GM12878 (cell line): ENCODE data around the gene LRRC8A. TPM values are rescaled to one million over a fixed set of nuclear protein-coding genes. Genes with fewer than 3 reads are reported as not detected.

Experiments
- ATAC-seq: fragments of 200-7000 bp; cut with Tn5 transposase; 3 replicates; pipeline ENCODE4 v1.9.1; 2020; ENCODE audit warnings: mild to moderate bottlenecking, moderate library complexity
- BruUV-seq: library from RNA; stranded (reverse); fragments of 400-500 nt; replicated peaks from 2 replicates; lab custom pipeline; 2021; lab: Mats Ljungman, UMichigan
- CTCF ChIA-PET: fragments of 300-600 bp; sonication (Branson Sonifier 250); formaldehyde crosslinking; extraction: SDS; loops from one replicate; lab custom pipeline; 2021; ENCODE audit warnings: inconsistent platforms; lab: Yijun Ruan, JAX
- POLR2A ChIA-PET: fragments of 350-600 bp; formaldehyde crosslinking; extraction: SDS; loops from one replicate; lab custom pipeline; 2021; ENCODE audit warnings: inconsistent platforms; lab: Charles Lee
- RAD21 ChIA-PET: fragments of 300-600 bp; sonication (Branson Sonifier 250); formaldehyde crosslinking; loops from one replicate; lab custom pipeline; 2023; ENCODE audit warnings: antibody characterized with exemption; ENCODE audit not compliant: unreplicated experiment; lab: Charles Lee
- SMC1A ChIA-PET: fragments of 300-600 bp; sonication (Branson Sonifier 250); formaldehyde crosslinking; loops from one replicate; lab custom pipeline; 2023; ENCODE audit not compliant: unreplicated experiment, uncharacterized antibody; lab: Charles Lee
- DNase-seq: peaks from one replicate; pipeline ENCODE4 v3.0.0-alpha.2; 2011; ENCODE audit warnings: low read depth, low spot score
- FAIRE-seq: peaks from 3 replicates; lab custom pipeline; 2011; peaks lifted over from hg19 to GRCh38; lab: Jason Lieb, UNC
- H2AFZ ChIP-seq: 2 replicates; pipeline ENCODE4 v1.6.0; 2011; ENCODE audit warnings: low read depth, low read length, control low read depth; ENCODE audit not compliant: control insufficient read depth
- H3K27ac ChIP-seq: 2 replicates; pipeline ENCODE4 v1.5.1; 2011; ENCODE audit warnings: control low read depth; ENCODE audit not compliant: control insufficient read depth, insufficient read depth
- H3K27me3 ChIP-seq, 2 experiments: replicated peaks in 1 of 2; 2 replicates each; pipeline versions ENCODE4 v1.6.0 to v1.6.1; 2011; ENCODE audit warnings: low read length in 1 of 2; ENCODE audit not compliant: control insufficient read depth in 2 of 2, insufficient read depth in 2 of 2
- H3K36me3 ChIP-seq, 2 experiments: 2 replicates each; pipeline ENCODE4 v1.5.1; 2011; ENCODE audit warnings: low read length in 1 of 2; ENCODE audit not compliant: control insufficient read depth in 2 of 2, insufficient read depth in 2 of 2
- H3K4me1 ChIP-seq: 2 replicates; pipeline ENCODE4 v1.6.1; 2011; ENCODE audit warnings: mild to moderate bottlenecking, low read length, moderate library complexity, mixed read lengths; ENCODE audit not compliant: control insufficient read depth, insufficient read depth
- H3K4me2 ChIP-seq: 2 replicates; pipeline ENCODE4 v1.6.0; 2011; ENCODE audit warnings: control low read depth; ENCODE audit not compliant: control insufficient read depth, insufficient read depth
- H3K4me3 ChIP-seq: fragments of 200-600 bp; sonication (generic); 2 replicates; pipeline ENCODE4 v1.5.1; 2016
- H3K79me2 ChIP-seq: 2 replicates; pipeline ENCODE4 v1.6.0; 2011; ENCODE audit warnings: low read length; ENCODE audit not compliant: control insufficient read depth, insufficient read depth
- H3K9ac ChIP-seq: 2 replicates; pipeline ENCODE4 v1.8.0; 2011; ENCODE audit warnings: low read length, control low read depth, mixed read lengths; ENCODE audit not compliant: control insufficient read depth, insufficient read depth
- H3K9me3 ChIP-seq: replicated peaks from 3 replicates; pipeline ENCODE4 v1.5.1; 2011; ENCODE audit warnings: mild to moderate bottlenecking, low read length; ENCODE audit not compliant: control insufficient read depth, insufficient read depth
- H4K20me1 ChIP-seq: 2 replicates; pipeline ENCODE4 v1.6.0; 2011; ENCODE audit not compliant: control insufficient read depth, insufficient read depth
- HDGF ChIP-seq: fragments of 450-650 bp; IDR thresholded peaks from 2 replicates; pipeline ENCODE4 v1.6.1; 2016; ENCODE audit warnings: antibody characterized with exemption
- JUND ChIP-seq: IDR thresholded peaks from 2 replicates; pipeline ENCODE4 v1.6.1; 2012; ENCODE audit warnings: low read depth, mild to moderate bottlenecking, low read length, improper control_type of control experiment, moderate library complexity
- NRF1 ChIP-seq: conservative IDR thresholded peaks from 2 replicates; pipeline ENCODE4 v1.6.1; 2011; ENCODE audit warnings: mild to moderate bottlenecking, low read depth, low read length, improper control_type of control experiment
- RAD51 ChIP-seq: fragments of 450-650 bp; IDR thresholded peaks from 2 replicates; pipeline ENCODE4 v1.6.1; 2016; ENCODE audit warnings: moderate library complexity, mild to moderate bottlenecking, inconsistent platforms
- RCOR1 ChIP-seq: conservative IDR thresholded peaks from 2 replicates; pipeline ENCODE4 v1.6.1; 2012; ENCODE audit warnings: low read depth, low read length, improper control_type of control experiment
- SREBF1 ChIP-seq: IDR thresholded peaks from 2 replicates; pipeline ENCODE4 v1.6.1; 2012; ENCODE audit warnings: mild to moderate bottlenecking, low read length
- TAF1 ChIP-seq: IDR thresholded peaks from 2 replicates; pipeline ENCODE4 v1.6.1; 2011; ENCODE audit warnings: mild to moderate bottlenecking, low read depth, low read length, borderline replicate concordance
- TARDBP ChIP-seq: IDR thresholded peaks from 2 replicates; pipeline ENCODE4 v1.6.1; 2016; ENCODE audit warnings: borderline replicate concordance
- TBL1XR1 ChIP-seq: IDR thresholded peaks from 2 replicates; pipeline ENCODE4 v1.6.1; 2012; ENCODE audit warnings: low read depth, low read length, improper control_type of control experiment
- TCF3 ChIP-seq: IDR thresholded peaks from 2 replicates; pipeline ENCODE4 v1.6.1; 2012; ENCODE audit warnings: low read depth, mild to moderate bottlenecking, low read length, borderline replicate concordance; ENCODE audit not compliant: insufficient read depth
- WGBS: methylation state at CpG from one replicate; pipeline ENCODE4 v1.1.6; 2016; ENCODE audit warnings: low lambda C conversion rate; ENCODE audit not compliant: insufficient replicate concordance, insufficient coverage; ENCODE audit errors: missing lambda C conversion rate; 5-methylcytosine and 5-hydroxymethylcytosine counted together
- in situ Hi-C: fragments of 300-500 bp; cut with MboI; formaldehyde crosslinking; loops from 9 replicates; pipeline ENCODE4 v1.14.3; 2018; ENCODE audit warnings: mixed read lengths
- intact Hi-C: fragments of 100-400 bp; cut with micrococcal nuclease; formaldehyde crosslinking; loops from one replicate; pipeline ENCODE4 v1.14.2; 2022; ENCODE audit not compliant: unreplicated experiment
- polyA plus RNA-seq, 11 experiments: library from polyadenylated mRNA; depleted of rRNA in 4 of 11; unstranded in 6 of 11; stranded (reverse) in 5 of 11; fragments of >200 nt; fragmentation: Nextera tagmentation in 4 of 11; fragmentation: Illumina TruSeq in 1 of 11; extraction: Ambion mirVana in 4 of 11; extraction: Trizol in 1 of 11; gene quantifications; 1 replicate in 1 of 11; 2 replicates in 10 of 11; pipeline versions ENCODE4 v1.2.1 to v1.2.3, GENCODE V29; 2011 to 2016; ENCODE audit warnings: inconsistent platforms in 2 of 11, missing spikeins in 2 of 11, low read depth in 1 of 11
- total RNA-seq, 4 experiments: library from RNA; depleted of rRNA in 3 of 4; stranded (reverse); fragments of >200 nt in 3 of 4; fragmentation: Illumina TruSeq in 1 of 4; extraction: Trizol in 1 of 4; gene quantifications; 2 replicates each; pipeline versions ENCODE4 v1.2.1 to v1.2.3, GENCODE V29; 2013 to 2021
- TF ChIP-seq, protein P1 (sequence below): fragments of 450-650 bp; IDR thresholded peaks from 2 replicates; pipeline ENCODE4 v1.6.1; 2016; ENCODE audit warnings: mild to moderate bottlenecking
- TF ChIP-seq, protein P2 (sequence below): fragments of 450-650 bp; conservative IDR thresholded peaks from 2 replicates; pipeline ENCODE4 v1.6.1; 2017; ENCODE audit warnings: mild to moderate bottlenecking, moderate library complexity

The LRRC8A gene
- total and polyA plus RNA-seq, 10 of the 15 experiments (the other 5 are each of a cell fraction or from before 2014, with no cell fraction given), result 1.6 to 15.9 (median 9.7) TPM

DNA sequence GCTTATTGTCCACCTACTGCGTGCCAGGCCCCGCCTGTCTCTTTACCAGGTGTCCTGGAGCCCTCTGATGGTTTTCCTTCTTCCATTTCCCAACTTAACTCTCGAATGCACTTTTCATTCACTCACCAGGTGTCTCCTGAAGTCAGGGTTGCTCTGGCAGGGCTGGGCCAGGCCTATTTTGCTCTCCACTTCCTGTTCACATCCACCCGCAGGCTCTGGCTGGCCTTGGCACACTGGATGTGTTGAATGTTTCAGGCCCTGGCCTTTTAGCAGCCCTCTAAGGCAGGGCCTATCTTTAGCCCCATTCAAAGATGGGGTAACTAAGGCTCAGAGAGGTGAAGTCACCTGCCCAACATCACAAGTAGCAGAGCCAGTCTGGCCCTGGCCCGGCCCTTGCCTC lies 16.4 kb downstream of the LRRC8A start:
- RAD21 ChIA-PET, result no interaction called here
- FAIRE-seq, result no peak
- Histone ChIP-seq H3K4me2 (no peak overlapping the region), H2AFZ (no peak overlapping the region), H3K4me1 (peaks cover 31% of the 10 kb centered on the region), H3K4me3 (no peak overlapping the region), H3K27ac (no peak overlapping the region), H3K79me2 (no peaks in the 10 kb centered on the region), H3K36me3 (peaks cover 1 to 6% of the 10 kb centered on the region in 2 experiments; a peak in 3 of 4 replicates), H3K9me3 (no peaks in the 10 kb centered on the region), H3K9ac (no peak overlapping the region), H4K20me1 (no peaks in the 10 kb centered on the region), H3K27me3 (no peaks in the 10 kb centered on the region)
- in situ Hi-C loops (no loop called here), intact Hi-C loops (no loop called here)
- no TSS peak for BruUV-seq
- no peak for ATAC-seq
- SMC1A ChIA-PET, result interaction anchor here (0.6 to 1.6 kb wide), 2 partner anchors 10 to 16 kb away, joined by 3 to 5 read pairs; no protein-coding TSS in a partner anchor
- 88% methylated on average over 5 of the region's 5 CpGs for WGBS
- CTCF ChIA-PET, result no interaction called here
- POLR2A ChIA-PET, result no interaction called here
- no peak for DNase-seq
- no peak for TF ChIP-seq SREBF1
- TF ChIP-seq NRF1, result no peak
- TF ChIP-seq, protein P1, sequence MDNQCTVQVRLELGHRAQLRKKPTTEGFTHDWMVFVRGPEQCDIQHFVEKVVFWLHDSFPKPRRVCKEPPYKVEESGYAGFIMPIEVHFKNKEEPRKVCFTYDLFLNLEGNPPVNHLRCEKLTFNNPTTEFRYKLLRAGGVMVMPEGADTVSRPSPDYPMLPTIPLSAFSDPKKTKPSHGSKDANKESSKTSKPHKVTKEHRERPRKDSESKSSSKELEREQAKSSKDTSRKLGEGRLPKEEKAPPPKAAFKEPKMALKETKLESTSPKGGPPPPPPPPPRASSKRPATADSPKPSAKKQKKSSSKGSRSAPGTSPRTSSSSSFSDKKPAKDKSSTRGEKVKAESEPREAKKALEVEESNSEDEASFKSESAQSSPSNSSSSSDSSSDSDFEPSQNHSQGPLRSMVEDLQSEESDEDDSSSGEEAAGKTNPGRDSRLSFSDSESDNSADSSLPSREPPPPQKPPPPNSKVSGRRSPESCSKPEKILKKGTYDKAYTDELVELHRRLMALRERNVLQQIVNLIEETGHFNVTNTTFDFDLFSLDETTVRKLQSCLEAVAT, result no peak
- no peak for TF ChIP-seq TCF3
- no peak for TF ChIP-seq JUND
- TF ChIP-seq, protein P2, sequence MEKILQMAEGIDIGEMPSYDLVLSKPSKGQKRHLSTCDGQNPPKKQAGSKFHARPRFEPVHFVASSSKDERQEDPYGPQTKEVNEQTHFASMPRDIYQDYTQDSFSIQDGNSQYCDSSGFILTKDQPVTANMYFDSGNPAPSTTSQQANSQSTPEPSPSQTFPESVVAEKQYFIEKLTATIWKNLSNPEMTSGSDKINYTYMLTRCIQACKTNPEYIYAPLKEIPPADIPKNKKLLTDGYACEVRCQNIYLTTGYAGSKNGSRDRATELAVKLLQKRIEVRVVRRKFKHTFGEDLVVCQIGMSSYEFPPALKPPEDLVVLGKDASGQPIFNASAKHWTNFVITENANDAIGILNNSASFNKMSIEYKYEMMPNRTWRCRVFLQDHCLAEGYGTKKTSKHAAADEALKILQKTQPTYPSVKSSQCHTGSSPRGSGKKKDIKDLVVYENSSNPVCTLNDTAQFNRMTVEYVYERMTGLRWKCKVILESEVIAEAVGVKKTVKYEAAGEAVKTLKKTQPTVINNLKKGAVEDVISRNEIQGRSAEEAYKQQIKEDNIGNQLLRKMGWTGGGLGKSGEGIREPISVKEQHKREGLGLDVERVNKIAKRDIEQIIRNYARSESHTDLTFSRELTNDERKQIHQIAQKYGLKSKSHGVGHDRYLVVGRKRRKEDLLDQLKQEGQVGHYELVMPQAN, result no peak
- TF ChIP-seq TAF1, result no peak
- no peak for TF ChIP-seq TARDBP
- TF ChIP-seq RAD51, result no peak
- no peak for TF ChIP-seq HDGF
- no peak for TF ChIP-seq TBL1XR1
- TF ChIP-seq RCOR1, result no peak
